IPS-15b (cell line): ENCODE measurements around the gene ADGRG2.

Experiments
- H3K27me3 ChIP-seq: one replicate; pipeline ENCODE4 v1.6.1; 2013; ENCODE audit warnings: low read length; ENCODE audit not compliant: control insufficient read depth, insufficient read depth
- H3K36me3 ChIP-seq: one replicate; pipeline ENCODE4 v1.6.1; 2013; ENCODE audit warnings: low read length; ENCODE audit not compliant: control insufficient read depth, insufficient read depth
- H3K4me1 ChIP-seq: one replicate; pipeline ENCODE4 v1.6.1; 2013; ENCODE audit warnings: mild to moderate bottlenecking, low read length; ENCODE audit not compliant: control insufficient read depth, insufficient read depth
- H3K4me3 ChIP-seq: one replicate; pipeline ENCODE4 v1.5.1; 2013; ENCODE audit warnings: low read depth, low read length
- H3K9ac ChIP-seq: one replicate; pipeline ENCODE4 v1.6.1; 2013; ENCODE audit warnings: low read depth, mild to moderate bottlenecking, low read length
- H3K9me3 ChIP-seq: one replicate; pipeline ENCODE4 v1.6.1; 2013; ENCODE audit warnings: mild to moderate bottlenecking, low read length; ENCODE audit not compliant: control insufficient read depth, insufficient read depth

The ADGRG2 gene

GRCh38 chrX:18971506-18971905, 150.8 kb downstream of the ADGRG2 start:
- H3K9ac ChIP-seq = no peak overlapping the region
- H3K9me3 ChIP-seq = no peaks in the 10 kb centered on the region
- no peaks in the 10 kb centered on the region for H3K4me1 ChIP-seq
- H3K36me3 ChIP-seq = no peaks in the 10 kb centered on the region
- no peaks in the 10 kb centered on the region for H3K27me3 ChIP-seq
- H3K4me3 ChIP-seq = no peak overlapping the region

GRCh38 chrX:18970465-18970864, 151.8 kb downstream of the ADGRG2 start:
- Histone ChIP-seq H3K9me3 (no peaks in the 10 kb centered on the region), H3K36me3 (no peaks in the 10 kb centered on the region), H3K4me3 (no peak overlapping the region), H3K9ac (no peak overlapping the region), H3K27me3 (no peaks in the 10 kb centered on the region), H3K4me1 (no peaks in the 10 kb centered on the region)

DNA sequence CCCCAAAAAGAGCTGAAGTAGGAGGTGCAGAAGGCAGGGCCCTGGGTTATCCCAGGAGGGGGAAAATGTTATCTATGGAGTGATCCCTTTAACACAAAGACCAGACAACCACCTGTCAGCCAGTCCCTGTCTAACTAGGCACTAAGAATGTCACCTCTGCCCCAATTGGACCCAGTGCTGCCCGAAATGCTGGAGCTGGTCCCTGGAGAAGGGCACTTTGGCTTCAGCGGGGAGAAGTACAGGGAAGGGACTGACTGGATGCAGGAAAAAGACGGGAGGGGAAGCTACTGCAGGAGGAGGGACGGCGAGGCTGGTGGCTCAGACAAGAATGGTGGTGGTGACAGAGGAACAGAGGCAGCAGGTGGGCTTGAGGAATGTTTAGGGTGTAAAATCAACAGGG, 155.6 kb downstream of the ADGRG2 start:
- Histone ChIP-seq H3K4me1 (no peaks in the 10 kb centered on the region), H3K9ac (no peak overlapping the region), H3K9me3 (no peaks in the 10 kb centered on the region), H3K36me3 (no peaks in the 10 kb centered on the region), H3K4me3 (no peak overlapping the region), H3K27me3 (no peaks in the 10 kb centered on the region)

DNA sequence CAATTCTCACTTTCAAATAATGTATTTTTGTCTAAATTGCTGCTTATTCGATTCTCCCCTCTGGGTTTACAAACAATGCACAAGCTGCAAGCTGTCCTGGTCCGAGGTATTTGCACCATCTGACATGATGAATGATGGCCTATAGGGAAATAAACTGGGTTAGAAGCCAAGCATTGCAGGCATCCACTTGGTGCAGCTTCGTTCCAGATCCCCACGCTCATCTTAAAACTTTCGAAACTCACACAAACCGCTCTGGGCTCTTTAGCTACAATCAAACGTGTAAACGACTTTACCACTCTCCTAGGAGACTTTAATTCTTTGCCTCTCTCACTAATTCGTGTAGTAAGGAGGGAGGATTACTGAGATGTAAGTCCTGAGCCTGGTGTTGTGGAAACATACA, 157.4 kb downstream of the ADGRG2 start:
- H3K4me1 ChIP-seq = no peaks in the 10 kb centered on the region
- H3K9me3 ChIP-seq = no peaks in the 10 kb centered on the region
- no peak overlapping the region for H3K4me3 ChIP-seq
- H3K27me3 ChIP-seq = no peaks in the 10 kb centered on the region
- no peak overlapping the region for H3K9ac ChIP-seq
- no peaks in the 10 kb centered on the region for H3K36me3 ChIP-seq

DNA sequence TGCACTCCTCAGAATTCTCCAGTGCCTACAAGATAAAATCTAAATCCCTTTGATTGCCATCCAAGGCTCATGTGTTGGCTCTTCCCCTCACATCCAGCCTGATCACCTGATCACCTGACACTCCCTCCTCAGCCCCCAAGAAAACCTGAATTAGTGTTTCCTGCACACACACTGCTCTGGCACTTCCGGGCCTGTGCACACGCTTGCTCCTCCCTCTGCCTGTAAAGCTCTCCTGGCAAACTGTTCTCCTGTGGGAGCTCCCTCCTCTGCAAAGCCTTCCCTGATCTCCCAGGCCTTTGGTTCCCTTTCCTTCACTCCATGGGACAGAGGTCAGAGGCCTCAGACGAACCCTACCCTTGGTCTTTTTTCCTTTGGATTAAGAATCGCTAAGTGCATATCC, 158.2 kb downstream of the ADGRG2 start:
- Histone ChIP-seq H3K4me3 (no peak overlapping the region), H3K27me3 (no peaks in the 10 kb centered on the region), H3K9ac (no peak overlapping the region), H3K4me1 (no peaks in the 10 kb centered on the region), H3K36me3 (no peaks in the 10 kb centered on the region), H3K9me3 (no peaks in the 10 kb centered on the region)

DNA sequence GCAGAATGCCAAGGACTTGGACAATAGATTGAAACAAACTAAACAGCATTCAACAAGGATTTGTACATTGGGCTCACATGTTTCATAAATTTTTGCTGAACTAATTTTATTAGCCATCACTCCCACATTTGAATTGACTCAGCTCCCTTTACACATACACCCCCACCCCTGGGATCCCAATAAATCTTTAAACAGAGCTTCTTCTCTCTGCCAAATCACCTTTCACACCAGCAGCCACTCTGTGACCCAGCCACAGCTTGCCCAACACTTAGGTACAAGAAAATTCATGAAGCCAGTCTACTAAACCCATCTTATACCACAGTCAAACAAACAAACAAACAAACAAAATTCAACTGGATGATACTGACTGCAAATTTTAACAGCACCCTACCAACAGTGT, 159.9 kb downstream of the ADGRG2 start:
- no peaks in the 10 kb centered on the region for H3K27me3 ChIP-seq
- no peaks in the 10 kb centered on the region for H3K9me3 ChIP-seq
- no peak overlapping the region for H3K9ac ChIP-seq
- H3K4me3 ChIP-seq = no peak overlapping the region
- H3K36me3 ChIP-seq = no peaks in the 10 kb centered on the region
- H3K4me1 ChIP-seq = no peaks in the 10 kb centered on the region

DNA sequence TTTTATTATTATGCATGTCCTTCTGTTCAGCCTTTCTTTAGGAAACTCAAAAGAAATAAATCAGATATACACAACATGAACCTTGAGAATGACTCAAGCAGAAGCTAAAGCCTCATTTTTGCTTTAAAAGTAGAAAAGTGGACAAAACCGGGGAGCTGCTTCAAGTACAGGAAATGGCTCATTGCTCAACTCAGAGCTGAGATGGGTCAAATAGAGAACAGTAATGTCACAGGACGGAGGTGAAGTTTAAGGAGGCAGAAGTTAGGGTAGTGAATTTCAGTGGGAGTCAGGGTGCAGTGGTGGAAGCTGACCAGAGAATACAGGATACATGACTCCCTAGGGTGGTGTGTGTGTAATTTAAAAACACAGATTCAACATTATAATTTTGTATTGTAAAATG, 160.6 kb downstream of the ADGRG2 start:
- H3K27me3 ChIP-seq = no peaks in the 10 kb centered on the region
- H3K9me3 ChIP-seq = no peaks in the 10 kb centered on the region
- H3K9ac ChIP-seq = no peak overlapping the region
- no peak overlapping the region for H3K4me3 ChIP-seq
- H3K36me3 ChIP-seq = no peaks in the 10 kb centered on the region
- H3K4me1 ChIP-seq = no peaks in the 10 kb centered on the region

DNA sequence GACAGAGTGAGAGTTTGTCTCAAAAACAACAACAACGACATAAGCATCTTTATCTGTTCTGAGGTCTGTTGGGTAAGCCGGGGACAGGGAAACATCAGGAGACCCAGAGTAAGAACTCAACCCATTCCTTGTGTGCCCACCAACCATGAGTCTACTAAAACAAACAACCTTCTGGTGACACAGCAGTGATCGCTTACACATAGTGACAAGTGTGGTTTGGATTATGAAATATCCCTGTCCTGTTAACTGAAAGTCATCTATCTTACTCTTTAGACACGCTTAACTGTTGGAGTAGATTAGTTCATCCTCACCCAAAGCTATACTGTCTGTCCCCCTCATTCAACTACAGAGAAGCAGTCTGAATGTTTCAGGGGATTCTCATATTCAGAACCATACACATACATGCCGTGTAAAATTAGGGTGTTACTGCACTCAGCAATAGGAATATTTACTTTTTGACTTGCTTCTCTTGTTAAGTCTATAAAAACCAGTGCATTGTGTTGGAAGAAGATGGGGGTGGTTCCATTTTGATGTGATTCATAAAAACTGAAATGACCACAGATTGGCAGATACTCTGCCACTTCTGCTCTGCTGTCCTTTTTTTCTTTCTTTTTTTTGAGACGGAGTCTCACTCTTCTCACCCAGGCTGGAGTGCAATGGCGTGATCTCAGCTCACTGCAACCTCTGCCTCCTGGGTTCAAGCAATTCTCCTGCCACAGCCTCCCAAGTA, 165.8 kb downstream of the ADGRG2 start:
- Histone ChIP-seq H3K36me3 (no peaks in the 10 kb centered on the region), H3K9ac (no peak overlapping the region), H3K4me3 (no peak overlapping the region), H3K4me1 (no peaks in the 10 kb centered on the region), H3K27me3 (no peaks in the 10 kb centered on the region), H3K9me3 (no peaks in the 10 kb centered on the region)

- no peaks in the 10 kb centered on the region for H3K4me1 ChIP-seq
- H3K9me3 ChIP-seq = no peaks in the 10 kb centered on the region
- no peaks in the 10 kb centered on the region for H3K36me3 ChIP-seq
- H3K4me3 ChIP-seq = no peak overlapping the region
- no peaks in the 10 kb centered on the region for H3K27me3 ChIP-seq
- H3K9ac ChIP-seq = no peak overlapping the region
Measured at GRCh38 chrX:18955676-18956075, 166.6 kb downstream of the ADGRG2 start.

DNA sequence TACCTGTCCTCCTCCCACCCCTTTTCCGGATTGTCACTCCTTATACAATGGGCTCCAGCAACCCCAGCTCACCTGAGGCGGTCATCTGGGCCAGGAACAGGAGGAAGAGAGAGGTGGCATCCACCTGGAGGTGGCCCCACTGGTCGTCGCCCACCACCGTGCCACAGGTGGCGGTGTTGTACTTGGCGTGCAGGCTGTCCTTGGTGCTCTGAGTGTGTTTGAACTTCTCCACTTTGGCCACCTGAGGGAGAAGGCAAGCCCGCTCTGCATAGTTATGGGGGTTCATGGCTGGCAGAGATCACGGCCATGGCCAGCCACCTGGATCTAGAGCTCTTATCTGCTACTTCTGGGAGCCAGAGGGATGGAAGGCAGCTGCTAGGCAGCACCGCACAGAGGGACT, 171.2 kb downstream of the ADGRG2 start:
- H3K36me3 ChIP-seq = no peaks in the 10 kb centered on the region
- H3K4me3 ChIP-seq = no peak overlapping the region
- H3K9me3 ChIP-seq = no peaks in the 10 kb centered on the region
- H3K27me3 ChIP-seq = no peaks in the 10 kb centered on the region
- H3K9ac ChIP-seq = no peak overlapping the region
- H3K4me1 ChIP-seq = no peaks in the 10 kb centered on the region

GRCh38 chrX:18949944-18950301, 172.3 kb downstream of the ADGRG2 start:
- Histone ChIP-seq H3K36me3 (no peaks in the 10 kb centered on the region), H3K9ac (no peak overlapping the region), H3K4me3 (no peak overlapping the region), H3K9me3 (no peaks in the 10 kb centered on the region), H3K27me3 (no peaks in the 10 kb centered on the region), H3K4me1 (no peaks in the 10 kb centered on the region)

GRCh38 chrX:18949291-18949943, 172.9 kb downstream of the ADGRG2 start:
- Histone ChIP-seq H3K9me3 (no peaks in the 10 kb centered on the region), H3K9ac (no peak overlapping the region), H3K36me3 (no peaks in the 10 kb centered on the region), H3K4me1 (no peaks in the 10 kb centered on the region), H3K27me3 (no peaks in the 10 kb centered on the region), H3K4me3 (no peak overlapping the region)
